ENCODE measurements around the gene IFITM10. TPM values are rescaled to one million over a fixed set of nuclear protein-coding genes. Genes with fewer than 3 reads are reported as not detected.

The IFITM10 gene
- total RNA-seq = under 0.01 TPM in 1 of 2 replicates, not detected in the other

GRCh38 chr11:1750481-1750839 is at the start of gene IFITM10:
IFITM10 (minus strand) TSS chr11:1750595; CDS start chr11:1750442, 153 bp downstream.

DNA sequence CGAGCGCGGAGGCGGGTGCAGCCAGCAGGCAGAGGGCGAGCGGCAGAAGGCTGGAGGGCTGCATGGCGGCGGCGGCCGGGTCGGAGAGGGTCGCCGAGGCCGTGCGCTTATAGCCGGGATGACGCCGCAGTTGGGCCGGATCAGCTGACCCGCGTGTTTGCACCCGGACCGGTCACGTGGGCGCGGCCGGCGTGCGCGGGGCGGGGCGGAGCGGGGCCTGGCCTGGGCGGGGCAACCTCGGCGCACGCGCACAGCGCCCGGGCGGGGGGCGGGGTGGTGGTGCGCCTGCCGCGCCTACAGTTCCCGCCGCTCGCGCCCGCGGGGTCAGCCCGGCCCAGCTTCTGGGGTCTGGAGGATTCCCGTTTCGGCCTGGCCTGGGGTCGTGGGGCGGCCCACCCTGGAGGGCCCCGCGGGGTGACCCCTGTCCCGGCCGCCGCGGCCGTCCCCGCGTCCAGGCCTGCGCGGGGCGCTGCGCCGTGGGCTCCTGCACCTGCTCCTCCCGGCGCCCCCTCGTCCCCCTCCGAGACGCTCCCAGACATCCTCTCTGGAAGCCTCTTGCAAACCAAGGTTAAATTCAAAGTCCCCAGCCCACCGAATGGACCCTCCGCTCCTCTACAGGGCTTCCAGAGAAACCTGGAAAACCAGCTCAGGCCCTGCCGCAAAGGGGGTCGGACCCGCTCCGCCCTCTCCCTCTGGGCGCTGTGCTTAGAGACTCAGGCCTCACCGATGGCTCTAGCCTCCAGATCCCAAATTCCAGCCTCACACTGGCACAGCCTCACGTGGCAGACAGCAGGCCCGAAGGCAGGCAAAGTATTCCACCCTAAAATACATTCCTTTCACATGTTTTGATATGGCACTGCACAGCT is 13.6 kb upstream of the IFITM10 start, which contains the start of gene CTSD:
Gene CTSD, minus strand, starts transcription at position 132 of the 866 bp plus-strand sequence. Its CDS starts 68 bp downstream, at position 64.

DNA sequence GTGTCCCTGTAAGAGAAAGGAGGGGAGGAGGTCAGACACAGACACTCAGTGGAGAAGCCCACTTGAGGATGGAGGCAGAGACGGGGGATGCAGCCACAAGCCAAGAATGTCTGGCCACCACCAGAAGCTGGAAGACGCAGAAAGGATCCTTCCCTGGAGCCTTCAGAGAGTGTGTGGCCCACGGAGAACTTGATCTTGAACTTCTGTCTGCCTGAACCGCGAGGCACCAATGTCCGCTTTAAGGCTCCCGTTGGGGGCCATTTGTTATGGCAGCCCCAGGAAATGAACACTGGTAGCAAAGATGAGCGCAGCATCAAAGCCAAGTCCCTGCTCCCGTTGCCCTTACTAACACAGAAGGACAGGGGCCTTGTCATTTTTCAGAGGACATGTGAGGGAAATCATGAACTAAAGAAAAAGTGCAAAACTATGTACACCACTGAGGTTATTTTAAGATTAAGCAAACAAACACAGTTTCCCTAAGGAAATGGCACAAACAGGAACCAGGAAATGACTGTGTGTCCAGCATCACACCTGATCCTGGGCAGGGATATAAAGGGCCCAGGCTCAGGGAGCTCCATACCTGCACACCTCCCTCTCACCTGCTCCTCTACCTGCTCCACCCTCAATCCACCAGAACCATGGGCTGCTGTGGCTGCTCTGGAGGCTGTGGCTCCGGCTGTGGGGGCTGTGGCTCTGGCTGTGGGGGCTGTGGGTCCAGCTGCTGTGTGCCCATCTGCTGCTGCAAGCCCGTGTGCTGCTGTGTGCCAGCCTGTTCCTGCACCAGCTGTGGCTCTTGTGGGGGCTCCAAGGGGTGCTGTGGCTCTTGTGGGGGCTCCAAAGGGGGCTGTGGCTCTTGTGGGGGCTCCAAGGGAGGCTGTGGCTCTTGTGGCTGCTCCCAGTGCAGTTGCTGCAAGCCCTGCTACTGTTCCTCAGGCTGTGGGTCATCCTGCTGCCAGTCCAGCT is 53.5 kb downstream of the IFITM10 start, which contains the start of gene KRTAP5-6:
Gene KRTAP5-6, plus strand, starts transcription at position 588 of the 963 bp plus-strand sequence. Its CDS starts 51 bp downstream, at position 639.

Other genes starting within 250 kb of the IFITM10 start
- 0.50 and 0.74 TPM in 2 replicates for gene DUSP8, start 178.3 kb downstream of the IFITM10 start, total RNA-seq
- gene KRTAP5-1, start 165.3 kb downstream of the IFITM10 start, total RNA-seq = not detected in 2 replicates
- gene KRTAP5-2, start 152.3 kb downstream of the IFITM10 start, total RNA-seq = not detected in 2 replicates
- not detected in 2 replicates for gene KRTAP5-3, start 142.1 kb downstream of the IFITM10 start, total RNA-seq
- not detected in 2 replicates for gene KRTAP5-4, start 128.5 kb downstream of the IFITM10 start, total RNA-seq
- gene KRTAP5-5, start 120.8 kb downstream of the IFITM10 start, total RNA-seq = not detected in 2 replicates
- not detected in 2 replicates for gene KRTAP5-6, start 53.4 kb downstream of the IFITM10 start, total RNA-seq
- 133 and 142 TPM in 2 replicates for gene CTSD, start 13.3 kb upstream of the IFITM10 start, total RNA-seq
- 0.15 TPM in 1 of 2 replicates, not detected in the other for gene SYT8, start 84.4 kb upstream of the IFITM10 start, total RNA-seq
- gene TNNI2, start 88.4 kb upstream of the IFITM10 start, total RNA-seq = not detected in 2 replicates
- 2.0 and 2.7 TPM in 2 replicates for gene LSP1, start 102.5 kb upstream of the IFITM10 start, total RNA-seq
- gene PRR33, start 141.3 kb upstream of the IFITM10 start, total RNA-seq = not detected in 2 replicates
- not detected in 2 replicates for gene TNNT3, start 169.1 kb upstream of the IFITM10 start, total RNA-seq
- 324 and 358 TPM in 2 replicates for gene MRPL23, start 196.7 kb upstream of the IFITM10 start, total RNA-seq
- 36.1 and 37.5 TPM in 2 replicates for gene H19, start 247.2 kb upstream of the IFITM10 start, total RNA-seq

Measured in bronchus fibroblast of lung (primary cell).